ENCODE results near the gene CCDC70.

CCDC70 gene

DNA sequence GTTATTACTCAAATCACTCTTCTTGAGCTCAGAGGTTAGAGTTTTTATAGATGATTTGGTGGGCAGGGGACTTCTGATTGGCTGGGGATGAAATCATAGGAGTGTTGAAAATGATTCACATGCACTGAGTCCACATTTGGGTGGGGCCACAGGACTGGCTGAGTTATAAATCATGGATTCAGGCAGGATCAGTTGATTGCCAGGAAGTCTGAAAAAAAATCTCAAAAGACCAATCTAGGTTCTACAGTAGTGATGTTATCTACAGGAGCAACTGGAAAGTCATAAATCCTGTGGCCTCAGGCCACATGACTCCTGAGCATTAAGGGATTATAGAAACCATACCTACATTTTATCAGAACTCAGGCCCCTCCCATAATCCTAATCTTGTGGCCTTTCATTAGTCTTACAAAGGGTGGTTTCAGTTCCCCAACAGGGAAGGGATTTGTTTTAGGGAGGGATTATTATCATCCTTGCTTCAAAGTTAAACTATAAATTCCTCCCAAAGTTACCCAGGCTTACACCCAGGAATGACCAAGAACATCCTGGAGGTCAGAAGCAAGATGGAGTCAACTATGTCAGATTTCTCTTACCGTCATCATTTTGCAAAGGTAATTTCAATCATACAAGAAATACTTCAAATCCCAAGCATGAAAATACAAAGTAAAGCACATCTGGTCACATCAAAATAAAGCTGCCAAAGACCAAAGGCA, 5.6 kb upstream of the CCDC70 start:
- DNase-seq (ENCODE audit: insufficient read length, low spot score) (no peak), FAIRE-seq (no peak)

- no peak for DNase-seq (ENCODE audit: insufficient read length, low spot score)
- FAIRE-seq, result no peak
Measured at GRCh38 chr13:51856998-51857397, 4.8 kb upstream of the CCDC70 start.

DNA sequence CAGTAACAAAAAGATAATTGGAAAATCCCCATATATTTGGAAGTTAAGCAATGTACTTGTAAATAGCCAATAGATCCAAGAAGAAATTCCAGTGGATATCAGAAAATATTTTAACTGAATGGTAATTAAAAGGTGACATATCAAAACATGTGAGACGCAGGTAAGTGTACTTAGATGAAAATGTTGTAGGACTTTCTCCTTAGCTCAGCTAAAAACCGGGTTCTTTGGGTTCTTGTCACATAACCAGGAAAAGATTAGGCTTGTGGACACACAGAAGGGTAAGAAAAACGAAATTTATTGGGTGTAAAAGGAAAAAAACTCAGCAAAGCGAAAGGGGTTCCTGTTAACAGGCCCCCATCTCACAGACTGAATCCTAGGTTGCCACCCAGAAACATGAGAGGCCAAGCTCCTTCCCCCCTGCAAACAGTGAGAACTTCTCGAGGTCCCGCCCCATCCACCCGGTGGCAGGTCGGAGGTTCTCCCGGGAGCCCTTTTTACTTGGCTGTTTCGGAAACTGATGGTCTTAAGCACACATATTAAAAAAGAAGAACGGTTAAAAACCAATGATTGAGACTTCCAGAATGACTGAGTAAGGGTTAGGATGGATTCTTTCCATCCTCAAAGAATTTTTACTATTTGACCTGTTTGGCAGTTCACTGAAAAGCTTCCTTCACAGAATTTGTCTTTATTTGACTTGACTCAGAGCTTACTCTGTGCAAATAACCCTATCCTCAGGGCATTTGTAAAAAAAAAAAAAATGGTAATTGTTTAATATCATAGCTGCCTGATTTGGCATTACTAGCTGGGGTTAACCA, 3.1 kb upstream of the CCDC70 start:
- DNase-seq (ENCODE audit: insufficient read length, low spot score) (no peak), FAIRE-seq (no peak)

DNA sequence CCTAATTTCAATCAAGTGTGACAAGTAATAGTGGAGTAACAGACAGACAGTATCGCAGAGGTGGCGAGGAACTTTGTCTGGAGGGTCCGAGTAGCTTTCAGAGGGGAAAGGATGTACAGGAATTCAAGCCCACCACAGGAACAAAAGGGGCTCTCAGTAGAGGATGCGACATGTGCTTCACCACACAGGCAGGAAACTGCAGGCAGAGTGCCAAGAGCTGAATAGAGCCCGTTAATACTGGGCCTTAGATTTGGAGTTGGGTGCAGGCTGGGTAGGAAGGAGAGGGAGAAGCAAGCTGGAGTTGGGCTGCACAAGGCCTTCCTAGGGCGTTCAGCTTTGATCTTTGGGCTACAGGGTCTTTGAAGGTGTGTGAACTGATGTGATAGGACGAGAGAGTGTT, 1.2 kb downstream of the CCDC70 start:
- FAIRE-seq (no peak), DNase-seq (ENCODE audit: insufficient read length, low spot score) (no peak)

DNA sequence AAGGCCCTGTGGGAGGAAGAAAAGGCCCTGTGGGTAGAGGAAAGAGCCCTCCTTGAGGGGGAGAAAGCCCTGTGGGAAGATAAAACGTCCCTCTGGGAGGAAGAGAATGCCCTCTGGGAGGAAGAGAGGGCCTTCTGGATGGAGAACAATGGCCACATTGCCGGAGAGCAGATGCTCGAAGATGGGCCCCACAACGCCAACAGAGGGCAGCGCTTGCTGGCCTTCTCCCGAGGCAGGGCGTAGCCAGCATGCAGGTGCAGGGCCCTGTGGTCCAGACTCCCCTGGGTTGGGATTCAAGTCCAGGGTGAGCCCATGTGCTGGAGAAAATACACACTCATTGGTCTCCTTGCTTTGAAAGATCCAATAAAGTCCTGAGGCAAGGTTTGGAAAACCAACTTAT, 4.1 kb downstream of the CCDC70 start:
- FAIRE-seq, result no peak
- DNase-seq (ENCODE audit: insufficient read length, low spot score), result no peak

DNA sequence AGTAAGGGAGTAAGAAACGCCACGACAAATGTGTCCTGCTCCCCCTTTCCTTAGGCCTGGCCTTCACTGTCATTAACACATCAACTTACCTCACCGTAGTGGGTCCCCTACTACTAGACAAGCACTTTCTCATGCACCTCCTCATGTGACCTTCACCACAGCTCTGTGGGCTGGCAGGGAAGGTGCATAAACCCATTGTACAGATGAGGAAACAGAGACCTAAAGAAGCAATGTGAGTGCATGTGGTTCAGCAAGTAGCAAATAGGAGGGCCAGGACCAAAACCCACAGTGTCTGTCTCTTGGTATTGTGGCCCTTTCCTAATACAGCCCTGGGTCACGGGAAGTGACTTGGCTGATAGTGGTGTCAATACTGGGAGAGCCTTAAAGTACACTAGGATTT, 5.3 kb downstream of the CCDC70 start:
- no peak for FAIRE-seq

DNA sequence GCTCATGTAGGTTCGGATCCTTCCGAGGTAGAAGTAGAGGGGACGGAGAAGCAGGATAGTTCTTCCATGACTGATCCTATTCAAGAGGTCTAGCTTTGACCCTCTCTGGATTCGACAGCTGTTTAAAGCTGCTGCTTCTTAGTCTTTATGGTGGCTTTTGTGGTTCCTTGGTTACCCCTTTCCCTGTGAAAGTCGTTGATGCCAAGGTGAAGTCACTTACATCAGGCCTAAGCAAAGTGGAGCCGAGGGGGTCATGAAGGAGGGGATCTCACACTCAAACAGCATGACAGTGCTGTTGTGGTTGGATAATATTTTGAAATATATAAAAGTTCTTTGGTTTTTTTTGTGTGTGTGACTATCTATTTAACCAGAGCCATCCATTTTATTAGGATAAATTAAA, 8.1 kb downstream of the CCDC70 start:
- FAIRE-seq (no peak), DNase-seq (ENCODE audit: insufficient read length, low spot score) (no peak)

More for the DNA sequence above, 5.3 kb downstream of the CCDC70 start:
- DNase-seq (ENCODE audit: insufficient read length, low spot score), result no peak

- FAIRE-seq (no peak), DNase-seq (ENCODE audit: insufficient read length, low spot score) (no peak)
Measured at GRCh38 chr13:51870616-51871015, 8.8 kb downstream of the CCDC70 start.

DNA sequence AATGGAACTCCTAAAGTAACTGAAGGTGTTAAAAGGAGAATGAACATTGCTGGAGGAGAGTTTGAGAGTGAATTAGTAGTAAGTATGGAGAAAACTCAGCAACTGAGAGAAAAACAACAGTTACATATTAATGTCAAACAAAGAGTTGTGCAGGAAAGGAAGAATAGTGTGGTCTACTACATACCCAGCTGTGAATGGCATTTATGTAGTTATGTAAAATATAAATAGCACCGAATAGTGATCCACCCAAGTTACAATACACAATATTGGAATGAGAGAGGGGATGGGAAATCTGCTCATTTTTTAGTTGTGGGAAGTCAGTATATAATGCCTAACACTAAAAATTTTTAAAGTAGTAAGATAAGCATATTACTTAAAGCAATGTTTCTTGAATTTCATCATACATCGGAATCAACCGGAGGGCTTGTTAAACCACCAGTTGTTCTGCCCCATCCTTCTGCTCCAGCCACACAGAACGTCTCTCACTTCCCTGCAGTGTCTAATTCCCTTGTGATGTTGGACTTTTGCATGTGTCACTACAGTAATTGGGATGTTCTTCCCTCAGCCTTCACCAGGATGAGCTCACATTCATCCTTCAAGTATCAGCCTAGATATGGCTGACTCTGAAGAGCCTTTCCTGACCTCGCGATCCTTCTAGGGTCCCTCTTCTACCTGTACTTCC, 11.5 kb downstream of the CCDC70 start:
- DNase-seq (ENCODE audit: insufficient read length, low spot score) (no peak), FAIRE-seq (no peak)

GRCh38 chr13:51873837-51874236, 12.1 kb downstream of the CCDC70 start:
- FAIRE-seq, result no peak

DNA sequence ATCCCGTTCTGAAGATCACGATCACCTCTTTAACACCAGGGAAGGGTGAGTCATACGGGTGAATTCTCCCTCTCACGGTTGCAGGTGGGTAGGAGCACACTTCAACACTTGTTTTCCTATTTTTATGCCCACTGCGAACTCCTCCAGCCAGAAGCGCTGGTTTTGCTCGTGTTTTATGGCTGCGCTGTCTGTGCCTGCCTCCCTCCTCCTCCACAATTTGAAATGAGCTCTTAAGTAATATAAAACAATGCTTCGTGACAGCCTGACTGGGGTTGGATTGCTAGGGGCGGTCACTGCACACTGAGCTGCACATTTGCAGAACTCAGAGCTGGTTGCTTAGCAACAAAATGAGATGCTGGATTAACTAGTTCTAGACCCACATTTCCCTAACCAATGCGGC, 12.9 kb downstream of the CCDC70 start:
- FAIRE-seq (no peak), DNase-seq (ENCODE audit: insufficient read length, low spot score) (no peak)

More at GRCh38 chr13:51873837-51874236, 12.1 kb downstream of the CCDC70 start:
- DNase-seq (ENCODE audit: insufficient read length, low spot score), result no peak

DNA sequence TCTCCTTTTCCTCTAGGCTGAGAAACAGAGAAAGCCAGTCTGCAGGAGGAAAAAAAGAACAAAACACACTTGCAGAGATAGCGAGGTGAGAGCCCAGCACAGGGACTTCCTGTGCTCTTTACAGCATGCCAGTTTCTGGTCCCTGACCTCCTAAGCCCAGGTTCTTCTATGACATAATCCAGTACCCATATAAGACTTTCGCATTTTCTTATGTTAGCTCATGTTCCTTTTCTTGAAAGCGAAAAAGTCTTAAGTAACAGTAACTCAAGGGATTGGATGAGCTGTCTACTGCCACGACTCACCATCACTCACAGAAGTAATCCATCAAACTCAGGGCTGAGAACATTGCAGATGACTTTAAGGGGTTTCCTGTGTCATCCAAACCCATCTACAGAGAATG, 17.4 kb downstream of the CCDC70 start:
- FAIRE-seq, result no peak
- no peak for DNase-seq (ENCODE audit: insufficient read length, low spot score)

DNA sequence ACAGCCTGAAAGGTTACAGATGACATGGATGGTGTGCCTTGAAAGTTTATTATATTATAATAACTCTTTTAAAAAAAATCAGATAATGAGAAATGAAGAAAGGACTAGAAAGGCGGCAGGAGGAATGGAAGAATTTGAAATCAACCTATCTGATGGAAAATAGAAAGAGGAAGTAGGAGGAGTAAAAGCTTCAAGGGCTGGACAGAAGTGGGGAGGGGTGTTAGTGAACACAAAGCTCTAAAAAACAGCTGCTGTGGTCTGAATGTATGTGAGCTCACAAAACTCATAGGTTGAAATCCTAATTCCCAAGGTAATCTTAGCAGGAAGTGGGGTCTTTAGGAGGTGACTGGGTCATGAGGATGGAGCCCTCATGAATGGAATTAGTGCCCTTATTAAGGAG, 19.5 kb downstream of the CCDC70 start:
- DNase-seq (ENCODE audit: insufficient read length, low spot score) (no peak), FAIRE-seq (no peak)

DNA sequence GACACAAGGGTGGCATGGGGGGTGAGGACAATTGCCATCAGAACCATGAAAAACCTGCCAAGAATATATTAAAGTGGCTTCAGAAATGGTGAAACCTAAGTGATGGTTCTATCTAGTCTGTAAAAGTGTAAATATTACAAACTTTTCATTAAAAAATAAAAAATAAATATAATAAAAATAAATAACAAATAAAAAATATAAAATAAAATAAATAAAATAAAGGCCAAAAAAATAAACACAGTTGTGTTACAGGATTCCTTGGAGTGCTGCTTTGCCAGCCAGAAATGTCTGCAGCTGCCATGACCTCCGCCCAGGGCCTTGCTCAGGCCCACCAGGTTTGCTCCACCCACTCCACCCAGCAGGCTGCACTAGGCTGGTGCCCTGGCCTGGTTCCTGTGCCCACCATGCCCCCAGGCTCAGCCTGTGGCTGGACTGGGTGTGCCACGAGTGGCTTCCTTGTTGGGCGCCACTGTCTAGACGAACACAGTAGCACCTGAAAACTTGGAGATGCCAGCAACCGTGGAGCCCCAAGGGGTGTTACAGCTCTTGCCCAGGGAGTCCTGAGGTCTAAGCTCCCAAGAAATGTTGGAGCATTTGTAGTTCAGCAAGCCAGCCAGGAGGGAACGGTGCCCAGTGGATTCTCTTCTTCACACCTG, 20.9 kb downstream of the CCDC70 start:
- no peak for FAIRE-seq

DNA sequence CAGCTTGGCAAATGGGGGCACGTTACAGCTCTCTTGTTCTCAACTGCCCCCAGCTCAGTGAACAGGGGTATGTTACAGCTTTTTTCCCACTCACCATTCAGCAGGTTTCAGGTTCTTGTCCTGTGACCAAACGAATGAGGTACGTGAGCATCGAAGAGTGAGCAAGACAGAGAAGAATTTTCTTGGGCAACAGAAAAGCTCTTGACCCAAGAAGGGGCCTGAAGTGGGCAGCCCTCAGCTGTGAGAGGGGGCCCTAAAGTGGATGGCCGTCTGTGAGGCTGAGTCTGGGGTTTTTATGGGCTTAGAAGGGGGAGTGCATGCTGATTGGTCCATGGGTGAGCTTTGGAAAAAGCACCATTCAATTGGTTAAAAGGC, 21.4 kb downstream of the CCDC70 start:
- no peak for FAIRE-seq

More for the DNA sequence above, 20.9 kb downstream of the CCDC70 start:
- no peak for DNase-seq (ENCODE audit: insufficient read length, low spot score)

DNA sequence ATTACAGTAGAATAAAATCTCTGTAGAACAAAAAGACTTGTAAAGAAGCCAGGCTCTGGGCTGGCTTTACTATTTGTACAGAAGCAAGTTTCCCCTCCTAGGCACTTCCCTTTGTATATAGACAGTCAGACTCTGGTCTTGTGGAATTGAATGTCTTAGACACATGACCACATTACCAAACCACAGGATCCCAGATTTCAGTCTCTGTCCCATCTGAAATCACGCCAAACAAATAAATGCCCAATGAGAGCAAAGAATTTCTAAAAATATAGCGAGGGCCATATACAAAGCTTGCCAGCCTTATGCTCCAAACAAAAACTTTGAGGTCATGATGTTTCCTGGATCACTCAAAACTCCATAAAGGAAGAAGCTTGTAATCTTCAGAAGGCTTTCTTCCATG, 23.9 kb downstream of the CCDC70 start:
- FAIRE-seq (no peak), DNase-seq (ENCODE audit: insufficient read length, low spot score) (no peak)

More for the DNA sequence above, 21.4 kb downstream of the CCDC70 start:
- no peak for DNase-seq (ENCODE audit: insufficient read length, low spot score)

DNA sequence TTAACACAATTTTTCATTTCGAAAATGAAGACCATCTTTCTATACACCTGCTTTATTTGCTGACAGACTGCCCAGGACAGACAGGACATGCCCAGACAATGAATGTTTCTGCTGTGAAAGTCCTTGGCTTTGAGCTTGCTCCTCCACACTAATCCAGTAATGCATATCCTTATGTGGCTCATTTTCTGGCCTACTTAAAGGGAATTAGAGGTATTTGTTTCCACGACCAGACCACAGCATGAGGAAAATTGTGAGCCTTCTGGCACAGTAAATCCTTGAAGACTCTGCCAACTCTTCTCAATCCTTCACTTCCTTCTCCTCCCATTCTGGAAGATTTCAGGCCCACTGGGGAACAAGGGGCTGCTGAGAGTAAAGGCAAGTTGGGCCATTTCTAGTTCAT, 25.7 kb downstream of the CCDC70 start:
- DNase-seq (ENCODE audit: insufficient read length, low spot score) (no peak), FAIRE-seq (no peak)

- DNase-seq (ENCODE audit: insufficient read length, low spot score), result no peak
- no peak for FAIRE-seq
Measured at GRCh38 chr13:51892657-51893056, 30.9 kb downstream of the CCDC70 start.

GRCh38 chr13:51894239-51894638, 32.5 kb downstream of the CCDC70 start:
- FAIRE-seq, result no peak
- no peak for DNase-seq (ENCODE audit: insufficient read length, low spot score)

DNA sequence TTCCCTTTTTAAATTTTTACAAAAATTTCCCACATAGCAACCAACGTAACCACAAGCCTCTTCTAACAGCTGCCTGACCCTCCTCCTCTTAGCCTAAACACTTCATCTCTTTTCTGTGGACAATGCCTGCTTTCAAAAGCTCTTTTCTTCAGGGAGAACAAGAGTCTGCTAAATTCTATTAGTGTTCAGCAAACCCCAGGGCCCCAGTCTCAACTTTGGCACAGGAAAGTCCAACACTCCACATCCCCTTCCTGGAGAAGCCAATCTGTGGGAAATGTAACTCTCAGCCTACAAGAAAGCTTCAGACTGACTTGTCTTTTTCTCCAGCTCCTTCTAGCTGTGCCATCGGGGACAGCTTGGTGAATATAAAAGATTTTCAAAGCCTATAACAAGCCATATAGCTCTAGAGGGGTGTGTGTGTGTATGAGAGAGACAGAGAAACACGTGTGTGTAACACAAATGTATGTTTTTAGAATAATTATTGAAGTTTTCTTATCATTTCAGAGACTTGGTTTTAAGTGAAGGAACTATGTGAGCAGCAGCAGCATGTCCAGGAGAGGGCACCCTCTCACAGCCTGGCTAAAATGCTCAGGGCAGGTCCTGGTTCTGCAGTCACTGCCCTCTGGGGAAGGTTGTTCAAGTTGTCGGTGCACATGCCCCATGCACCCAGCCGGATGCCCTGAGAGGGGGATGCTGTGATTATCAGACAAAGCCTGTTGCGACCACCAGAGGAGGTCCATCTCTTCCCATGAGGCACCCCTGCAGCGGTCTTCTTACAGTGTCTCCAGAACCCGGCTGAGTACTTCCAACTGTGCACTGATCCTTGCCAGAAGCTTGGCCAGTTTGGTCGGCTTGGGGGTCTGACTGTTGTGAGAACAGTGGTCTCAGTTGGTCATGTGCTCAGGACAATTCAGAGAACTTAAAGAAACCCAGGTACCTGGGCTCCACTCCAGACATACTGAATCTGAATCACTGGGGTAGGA, 34.4 kb downstream of the CCDC70 start:
- FAIRE-seq (no peak), DNase-seq (ENCODE audit: insufficient read length, low spot score) (peak; percentile 55)
